Chondrocyte (in vitro differentiated cells): ENCODE data around the gene ATG16L2. TPM values are rescaled to one million over a fixed set of nuclear protein-coding genes. Genes with fewer than 3 reads are reported as not detected.
"Not testable (repeated sequence)": the region's sequence is repeated elsewhere in the genome, so short reads cannot be mapped to it uniquely, and the experiment has no call there.

Experiments
- DNase-seq: peaks from one replicate; pipeline ENCODE4 v3.0.0; 2021; ENCODE audit warnings: mixed read lengths, low spot score
- H3K27ac Mint-ChIP-seq: one replicate; pipeline ENCODE4 v1.8.0; 2021; ENCODE audit warnings: mild to moderate bottlenecking, moderate library complexity, mixed read lengths; ENCODE audit not compliant: unreplicated experiment
- H3K27me3 Mint-ChIP-seq: 2 replicates; pipeline ENCODE4 v1.8.0; 2021; ENCODE audit warnings: low read depth, mixed read lengths
- H3K36me3 Mint-ChIP-seq: 2 replicates; pipeline ENCODE4 v1.8.0; 2021; ENCODE audit warnings: low read depth, mixed read lengths
- H3K4me1 Mint-ChIP-seq: 2 replicates; pipeline ENCODE4 v1.8.0; 2021; ENCODE audit warnings: low read depth, mild to moderate bottlenecking, mixed read lengths
- H3K4me3 Mint-ChIP-seq: one replicate; pipeline ENCODE4 v1.8.0; 2021; ENCODE audit warnings: mild to moderate bottlenecking, moderate library complexity, mixed read lengths; ENCODE audit not compliant: unreplicated experiment
- H3K9me3 Mint-ChIP-seq: 2 replicates; pipeline ENCODE4 v1.8.0; 2021; ENCODE audit warnings: low read depth, mixed read lengths
- CTCF ChIP-seq: fragments of 200-600 bp; sonication (generic); IDR thresholded peaks from 2 replicates; pipeline ENCODE4 v1.5.0; 2021; ENCODE audit warnings: antibody characterized with exemption, mild to moderate bottlenecking, moderate library complexity
- total RNA-seq: library from RNA; stranded (reverse); gene quantifications from 3 replicates; pipeline ENCODE4 v1.2.1, GENCODE V29; 2021

Gene ATG16L2
- total RNA-seq, 1 donor from 2014 or later = 9.9 TPM

GRCh38 chr11:72793425-72794367 is 20.5 kb upstream of the ATG16L2 start, which contains the start of gene STARD10:
TSS of gene STARD10 (minus strand) at chr11:72794047. CDS start at chr11:72781181, 12,866 bp downstream.
- H3K9me3 Mint-ChIP-seq = no peaks in the 10 kb centered on the region
- TF ChIP-seq CTCF = peak; percentile 100
- peak within 1 kb of the TSS; percentile 99 for H3K27ac Mint-ChIP-seq

GRCh38 chr11:72798361-72798760 is 15.8 kb upstream of the ATG16L2 start:
- peaks cover 12% of the 10 kb centered on the region for H3K4me1 Mint-ChIP-seq
- no peaks in the 10 kb centered on the region for H3K9me3 Mint-ChIP-seq
- no peaks in the 10 kb centered on the region for H3K27me3 Mint-ChIP-seq
- H3K4me3 Mint-ChIP-seq = no peak overlapping the region
- TF ChIP-seq CTCF = no peak
- no peaks in the 10 kb centered on the region for H3K36me3 Mint-ChIP-seq
- H3K27ac Mint-ChIP-seq = no peak overlapping the region
- DNase-seq = no peak

More at GRCh38 chr11:72793425-72794367, 20.5 kb upstream of the ATG16L2 start, which contains the start of gene STARD10:
- DNase-seq = peak; percentile 97
- Mint-ChIP-seq H3K4me3 (peak within 1 kb of the TSS; percentile 93), H3K27me3 (no peaks in the 10 kb centered on the region), H3K4me1 (peaks cover 49% of the 10 kb centered on the region), H3K36me3 (no peaks in the 10 kb centered on the region)

- Mint-ChIP-seq H3K9me3 (no peaks in the 10 kb centered on the region), H3K4me3 (no peak overlapping the region), H3K27me3 (no peaks in the 10 kb centered on the region), H3K36me3 (no peaks in the 10 kb centered on the region), H3K27ac (no peak overlapping the region), H3K4me1 (peaks cover 5% of the 10 kb centered on the region)
- no peak for DNase-seq
- TF ChIP-seq CTCF = no peak
Measured at GRCh38 chr11:72799441-72799840, 14.8 kb upstream of the ATG16L2 start.

- Mint-ChIP-seq H3K27me3 (no peaks in the 10 kb centered on the region), H3K27ac (no peak overlapping the region), H3K36me3 (no peaks in the 10 kb centered on the region), H3K4me3 (no peak overlapping the region), H3K9me3 (no peaks in the 10 kb centered on the region), H3K4me1 (peaks cover 13% of the 10 kb centered on the region)
- TF ChIP-seq CTCF = no peak
- no peak for DNase-seq
Measured at GRCh38 chr11:72802822-72803221, 11.4 kb upstream of the ATG16L2 start.

GRCh38 chr11:72805216-72805615 is 9.0 kb upstream of the ATG16L2 start:
- Mint-ChIP-seq H3K4me3 (no peak overlapping the region), H3K9me3 (no peaks in the 10 kb centered on the region), H3K27ac (no peak overlapping the region), H3K4me1 (peaks cover 18% of the 10 kb centered on the region), H3K36me3 (peaks cover 3% of the 10 kb centered on the region), H3K27me3 (no peaks in the 10 kb centered on the region)
- TF ChIP-seq CTCF = no peak
- DNase-seq = no peak

- Mint-ChIP-seq H3K27ac (peak overlapping the region; percentile 39), H3K4me1 (peaks cover 21% of the 10 kb centered on the region)
- not testable (repeated sequence) for DNase-seq, H3K4me3 Mint-ChIP-seq, H3K36me3 Mint-ChIP-seq, H3K9me3 Mint-ChIP-seq, H3K27me3 Mint-ChIP-seq
Measured at GRCh38 chr11:72806378-72806777, 7.8 kb upstream of the ATG16L2 start.
